Measurements from ENCODE around the gene PRKCQ.
"Not testable (repeated sequence)": the region's sequence is repeated elsewhere in the genome, so short reads cannot be mapped to it uniquely, and the experiment has no call there.

Gene PRKCQ

GRCh38 chr10:6455592-6455991, 124.5 kb downstream of the PRKCQ start:
- no peak for DNase-seq (ENCODE audit: low spot score)

GRCh38 chr10:6446711-6447110, 133.4 kb downstream of the PRKCQ start:
- no peak for DNase-seq (ENCODE audit: low spot score)

- DNase-seq (ENCODE audit: low spot score), result peak; percentile 59
Measured at GRCh38 chr10:6445671-6446316, 134.3 kb downstream of the PRKCQ start.

- DNase-seq (ENCODE audit: low spot score), result not testable (repeated sequence)
Measured at GRCh38 chr10:6439875-6440274, 140.2 kb downstream of the PRKCQ start.

GRCh38 chr10:6431861-6432260, 148.2 kb downstream of the PRKCQ start:
- no peak for DNase-seq (ENCODE audit: low spot score)

- DNase-seq (ENCODE audit: low spot score), result no peak
Measured at GRCh38 chr10:6431186-6431585, 148.9 kb downstream of the PRKCQ start.

GRCh38 chr10:6430423-6430980, 149.6 kb downstream of the PRKCQ start:
- DNase-seq (ENCODE audit: low spot score), result no peak

GRCh38 chr10:6427357-6427959, 152.6 kb downstream of the PRKCQ start:
- DNase-seq (ENCODE audit: low spot score), result no peak

GRCh38 chr10:6426317-6426716, 153.8 kb downstream of the PRKCQ start:
- no peak for DNase-seq (ENCODE audit: low spot score)

- DNase-seq (ENCODE audit: low spot score), result no peak
Measured at GRCh38 chr10:6423413-6424170, 156.5 kb downstream of the PRKCQ start.

- no peak for DNase-seq (ENCODE audit: low spot score)
Measured at GRCh38 chr10:6423004-6423403, 157.1 kb downstream of the PRKCQ start.

- no peak for DNase-seq (ENCODE audit: low spot score)
Measured at GRCh38 chr10:6418613-6419216, 161.4 kb downstream of the PRKCQ start.

- no peak for DNase-seq (ENCODE audit: low spot score)
Measured at GRCh38 chr10:6418167-6418566, 161.9 kb downstream of the PRKCQ start.

- peak; percentile 70 for DNase-seq (ENCODE audit: low spot score)
Measured at GRCh38 chr10:6416892-6417512, 163.1 kb downstream of the PRKCQ start.

GRCh38 chr10:6411436-6411835, 168.6 kb downstream of the PRKCQ start:
- no peak for DNase-seq (ENCODE audit: low spot score)

- no peak for DNase-seq (ENCODE audit: low spot score)
Measured at GRCh38 chr10:6410830-6411229, 169.2 kb downstream of the PRKCQ start.

- peak; percentile 54 for DNase-seq (ENCODE audit: low spot score)
Measured at GRCh38 chr10:6409971-6410643, 170.0 kb downstream of the PRKCQ start.

- DNase-seq (ENCODE audit: low spot score), result no peak
Measured at GRCh38 chr10:6408799-6409198, 171.3 kb downstream of the PRKCQ start.

- no peak for DNase-seq (ENCODE audit: low spot score)
Measured at GRCh38 chr10:6407034-6407721, 172.9 kb downstream of the PRKCQ start.

GRCh38 chr10:6406220-6407033, 173.6 kb downstream of the PRKCQ start:
- DNase-seq (ENCODE audit: low spot score), result peak; percentile 54

All from GM03348 (cell line).